Spleen (tissue), 7 donors: ENCODE data around the gene TAGAP.

Source experiments
- CTCF ChIP-seq, 11 experiments: fragments of 200-600 bp in 7 of 11; fragments of 450-650 bp in 4 of 11; sonication (generic) in 4 of 11; IDR thresholded peaks in 8 of 11; conservative IDR thresholded peaks in 3 of 11; 1 replicate in 7 of 11; 2 replicates in 4 of 11; pipeline versions ENCODE4 v1.4.0 to v1.8.0; 2016 to 2021; ENCODE audit warnings: antibody characterized with exemption in 11 of 11, inconsistent platforms in 4 of 11, mild to moderate bottlenecking in 1 of 11
- POLR2A ChIP-seq, 3 donors: fragments of 450-650 bp; IDR thresholded peaks; one replicate each; pipeline ENCODE4 v1.5.1; 2017; ENCODE audit warnings: antibody characterized with exemption in 3 of 3, mild to moderate bottlenecking in 1 of 3
- donor health status: DM: no; HTN: no; CAD: no; lungs with moderate emphysema.
- donor health status: DM: no; HTN: no; CAD: no.
- donor health status: DM: no; HTN: no; CAD: no.

DNA sequence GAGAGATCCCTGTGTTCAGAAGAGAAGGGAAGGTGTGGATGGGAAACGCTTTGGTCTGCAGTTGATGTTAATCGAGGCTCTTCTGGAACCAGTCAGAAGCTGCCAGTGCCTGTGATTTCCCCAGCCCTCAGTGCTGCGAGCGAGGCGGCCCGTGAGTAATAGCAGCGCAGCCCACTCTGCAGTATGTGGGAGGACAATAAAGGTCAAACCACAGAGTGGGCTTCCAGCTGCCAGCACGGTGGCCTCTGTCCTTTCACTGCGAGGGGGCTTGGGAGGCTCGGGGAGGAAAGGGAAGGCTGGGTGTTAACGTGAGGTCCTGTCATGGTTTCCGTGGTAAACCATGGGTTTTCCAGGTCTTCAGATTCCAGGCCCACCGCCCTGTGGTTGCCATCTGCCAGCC, 32.3 kb upstream of the TAGAP start:
- TF ChIP-seq POLR2A (IDR thresholded peaks at IDR 0.05) (no peak), CTCF (IDR thresholded peaks at IDR 0.05 in 8 of 11, conservative IDR thresholded peaks at IDR 0.05 in 3 of 11) (no peak)
